Fibroblast of lung (primary cell): ENCODE results near the gene SH3BP4. TPM values are rescaled to one million over a fixed set of nuclear protein-coding genes. Genes with fewer than 3 reads are reported as not detected.
A peak's percentile ranks its signal among the peaks of the same experiment; 100 is the strongest.

ENCODE experiments used
- DNase-seq, 2 donors: peaks; one replicate each; pipeline versions ENCODE4 v3.0.0 to v3.0.0-alpha.2; 2010; ENCODE audit warnings: low read depth in 2 of 2
- H2AFZ ChIP-seq: 2 replicates; pipeline ENCODE4 v1.5.1; 2012; ENCODE audit warnings: low read length, control low read depth, inconsistent platforms
- H3K27ac ChIP-seq: 2 replicates; pipeline ENCODE4 v1.5.1; 2011; ENCODE audit warnings: low read length, control low read depth; ENCODE audit not compliant: insufficient read depth
- H3K27me3 ChIP-seq: 2 replicates; pipeline ENCODE4 v1.5.1; 2011; ENCODE audit warnings: mild to moderate bottlenecking, low read length; ENCODE audit not compliant: control insufficient read depth, insufficient read depth
- H3K36me3 ChIP-seq: 2 replicates; pipeline ENCODE4 v1.5.1; 2011; ENCODE audit warnings: low read length; ENCODE audit not compliant: control insufficient read depth, insufficient read depth
- H3K4me1 ChIP-seq: 2 replicates; pipeline ENCODE4 v1.5.1; 2011; ENCODE audit warnings: low read length; ENCODE audit not compliant: control insufficient read depth, insufficient read depth; ENCODE audit errors: extremely low read depth
- H3K4me2 ChIP-seq: 2 replicates; pipeline ENCODE4 v1.5.1; 2011; ENCODE audit warnings: low read length, control low read depth; ENCODE audit not compliant: insufficient read depth; ENCODE audit errors: extremely low read depth
- H3K4me3 ChIP-seq, 4 experiments: fragments of 200-600 bp in 1 of 4; sonication (generic) in 1 of 4; replicated peaks in 1 of 4; 2 replicates each; pipeline ENCODE4 v1.5.1; 2011 to 2016; ENCODE audit warnings: low read length in 4 of 4, low read depth in 3 of 4, mild to moderate bottlenecking in 3 of 4, control low read depth in 2 of 4, inconsistent platforms in 1 of 4, mixed read lengths in 1 of 4; ENCODE audit not compliant: insufficient read depth in 1 of 4; ENCODE audit errors: control extremely low read depth in 1 of 4
- H3K79me2 ChIP-seq: 2 replicates; pipeline ENCODE4 v1.5.1; 2012; ENCODE audit warnings: mild to moderate bottlenecking, low read length, inconsistent platforms; ENCODE audit not compliant: control insufficient read depth, insufficient read depth
- H3K9ac ChIP-seq: 2 replicates; pipeline ENCODE4 v1.5.1; 2011; ENCODE audit warnings: mild to moderate bottlenecking, low read length, control low read depth; ENCODE audit not compliant: insufficient read depth
- H3K9me3 ChIP-seq: 2 replicates; pipeline ENCODE4 v1.5.1; 2012; ENCODE audit warnings: low read depth, low read length; ENCODE audit not compliant: control insufficient read depth, insufficient read depth
- H4K20me1 ChIP-seq: 2 replicates; pipeline ENCODE4 v1.5.1; 2011; ENCODE audit warnings: low read length; ENCODE audit not compliant: control insufficient read depth, insufficient read depth; ENCODE audit errors: extremely low read depth
- CTCF ChIP-seq, 2 donors: IDR thresholded peaks in 1 of 2; conservative IDR thresholded peaks in 1 of 2; 1 replicate in 1 of 2; 2 replicates in 1 of 2; pipeline ENCODE4 v1.5.1; 2011 to 2012; ENCODE audit warnings: low read length in 2 of 2, control low read depth in 1 of 2, inconsistent platforms in 1 of 2, low read depth in 1 of 2, mild to moderate bottlenecking in 1 of 2
- EZH2 ChIP-seq: IDR thresholded peaks from 2 replicates; pipeline ENCODE4 v1.5.1; 2012; ENCODE audit warnings: low read length, control low read depth, mild to moderate bottlenecking; ENCODE audit errors: missing control alignments
- polyA plus RNA-seq, 2 donors: library from polyadenylated mRNA; depleted of rRNA in 1 of 2; stranded (reverse) in 1 of 2; unstranded in 1 of 2; fragments of >200 nt; gene quantifications; 2 replicates each; pipeline ENCODE4 v1.2.1, GENCODE V29; 2011 to 2012; ENCODE audit warnings: missing spikeins in 1 of 2
- total RNA-seq: library from RNA; depleted of rRNA; stranded (reverse); fragments of >200 nt; gene quantifications from 2 replicates; pipeline ENCODE4 v1.2.1, GENCODE V29; 2014

SH3BP4 gene
- total and polyA plus RNA-seq, 2 donors (not counting 1 experiment from before 2014, with no cell fraction given), result 74.8 to 86.6 TPM

GRCh38 chr2:234910186-234910679, 41.6 kb upstream of the SH3BP4 start:
- no peak for TF ChIP-seq EZH2
- TF ChIP-seq CTCF (conservative IDR thresholded peaks at IDR 0.05 in 1 of 2, IDR thresholded peaks at IDR 0.05 in 1 of 2; ENCODE audit: low read depth in 1 of 2, low read length in 2 of 2), result no peak
- no peak overlapping the region for H3K9ac ChIP-seq
- no peak overlapping the region for H3K4me2 ChIP-seq
- no peak for DNase-seq
- no peaks in the 10 kb centered on the region for H3K27me3 ChIP-seq
- H3K79me2 ChIP-seq, result no peaks in the 10 kb centered on the region
- H3K4me3 ChIP-seq, result no peak overlapping the region
- H3K36me3 ChIP-seq, result no peaks in the 10 kb centered on the region
- H2AFZ ChIP-seq, result no peak overlapping the region
- H3K4me1 ChIP-seq, result peaks cover 3% of the 10 kb centered on the region
- no peaks in the 10 kb centered on the region for H3K9me3 ChIP-seq
- H3K27ac ChIP-seq, result no peak overlapping the region
- no peaks in the 10 kb centered on the region for H4K20me1 ChIP-seq

DNA sequence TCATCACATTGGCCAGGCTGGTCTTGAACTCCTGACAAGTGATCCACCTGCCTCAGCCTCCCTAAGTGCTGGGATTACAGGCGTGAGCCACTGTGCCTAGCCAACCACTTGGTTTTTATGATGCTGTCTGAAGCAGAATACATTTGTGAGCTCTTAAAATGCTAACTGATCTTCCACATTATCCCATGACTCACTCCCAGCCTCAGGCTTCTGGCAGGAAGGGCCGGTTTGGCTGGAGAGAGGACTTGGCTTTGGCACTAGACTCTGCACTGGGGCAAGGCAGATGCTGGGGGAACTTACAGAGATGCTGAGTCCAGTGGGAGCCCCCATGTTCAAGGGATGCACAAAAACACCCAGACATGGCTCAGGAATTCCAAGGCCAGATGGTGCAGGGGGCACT, 40.5 kb upstream of the SH3BP4 start:
- peak; percentile 68 to 87 for DNase-seq
- Histone ChIP-seq H3K4me1 (peaks cover 3% of the 10 kb centered on the region), H3K36me3 (no peaks in the 10 kb centered on the region), H4K20me1 (no peaks in the 10 kb centered on the region), H3K27ac (no peak overlapping the region), H3K9me3 (no peaks in the 10 kb centered on the region), H3K4me2 (no peak overlapping the region), H3K27me3 (no peaks in the 10 kb centered on the region), H3K79me2 (no peaks in the 10 kb centered on the region), H3K9ac (no peak overlapping the region), H2AFZ (no peak overlapping the region), H3K4me3 (no peak overlapping the region)
- TF ChIP-seq EZH2 (no peak), CTCF (conservative IDR thresholded peaks at IDR 0.05 in 1 of 2, IDR thresholded peaks at IDR 0.05 in 1 of 2; ENCODE audit: low read depth in 1 of 2, low read length in 2 of 2) (no peak)

- no peak overlapping the region for H3K4me3 ChIP-seq
- no peaks in the 10 kb centered on the region for H3K27me3 ChIP-seq
- H3K79me2 ChIP-seq, result no peaks in the 10 kb centered on the region
- peak in 1 of 2 donors; percentile 9 for DNase-seq
- H3K4me2 ChIP-seq, result no peak overlapping the region
- H3K9ac ChIP-seq, result no peak overlapping the region
- H3K4me1 ChIP-seq, result peaks cover 3% of the 10 kb centered on the region
- H3K36me3 ChIP-seq, result no peaks in the 10 kb centered on the region
- H3K9me3 ChIP-seq, result no peaks in the 10 kb centered on the region
- H2AFZ ChIP-seq, result no peak overlapping the region
- H4K20me1 ChIP-seq, result no peaks in the 10 kb centered on the region
- H3K27ac ChIP-seq, result no peak overlapping the region
- no peak for TF ChIP-seq EZH2
- TF ChIP-seq CTCF (conservative IDR thresholded peaks at IDR 0.05 in 1 of 2, IDR thresholded peaks at IDR 0.05 in 1 of 2; ENCODE audit: low read depth in 1 of 2, low read length in 2 of 2), result no peak
Observed at GRCh38 chr2:234912437-234912836, 39.4 kb upstream of the SH3BP4 start.
